C4-2B (cell line): ENCODE results near the gene DNAH2.

Experiments
- ZFX ChIP-seq: fragments of 450-650 bp; IDR thresholded peaks from 2 replicates; pipeline ENCODE4 v1.6.1; 2017
- TF ChIP-seq, protein P1 (sequence below): fragments of 450-650 bp; conservative IDR thresholded peaks from 2 replicates; pipeline ENCODE4 v1.5.1; 2017; ENCODE audit warnings: mild to moderate bottlenecking

DNA sequence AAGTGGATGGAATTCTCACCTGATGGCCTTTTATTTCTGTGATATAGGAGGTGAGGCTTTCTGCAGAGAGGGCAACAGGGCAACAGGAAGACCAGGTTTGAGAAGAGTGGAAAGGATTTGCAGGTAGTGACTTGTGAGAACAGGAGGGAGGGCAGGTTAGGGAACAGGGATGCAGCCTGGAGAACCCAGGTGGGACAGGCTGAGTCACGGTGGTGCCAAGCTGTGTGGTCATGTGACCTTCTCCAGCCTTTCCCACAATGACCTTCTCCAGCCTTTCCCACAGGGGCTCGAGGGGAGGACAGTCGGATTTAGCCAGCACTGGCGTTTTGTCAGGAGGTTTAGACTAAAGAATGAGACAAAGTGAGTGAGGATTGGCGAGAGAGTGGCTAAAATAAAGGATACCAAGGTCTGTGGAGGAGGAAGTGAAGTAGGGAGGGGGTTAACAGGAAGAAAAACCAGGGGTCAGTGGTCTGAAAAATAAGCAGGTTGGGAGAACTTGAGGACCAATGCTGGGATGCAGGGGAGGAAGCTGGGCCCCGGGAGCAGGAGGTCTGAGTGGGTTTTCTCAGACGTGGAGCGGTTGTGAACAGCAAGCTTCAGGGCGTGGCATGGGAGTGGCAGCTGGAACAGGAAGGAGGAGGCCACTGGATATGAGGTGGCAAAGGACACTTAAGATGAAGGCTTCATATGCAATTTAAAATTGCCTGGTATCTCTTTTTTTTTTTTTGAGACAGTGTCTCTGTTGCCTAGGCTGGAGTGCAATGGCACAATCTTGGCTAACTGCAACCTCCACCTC, 37.7 kb downstream of the DNAH2 start:
- TF ChIP-seq, protein P1, sequence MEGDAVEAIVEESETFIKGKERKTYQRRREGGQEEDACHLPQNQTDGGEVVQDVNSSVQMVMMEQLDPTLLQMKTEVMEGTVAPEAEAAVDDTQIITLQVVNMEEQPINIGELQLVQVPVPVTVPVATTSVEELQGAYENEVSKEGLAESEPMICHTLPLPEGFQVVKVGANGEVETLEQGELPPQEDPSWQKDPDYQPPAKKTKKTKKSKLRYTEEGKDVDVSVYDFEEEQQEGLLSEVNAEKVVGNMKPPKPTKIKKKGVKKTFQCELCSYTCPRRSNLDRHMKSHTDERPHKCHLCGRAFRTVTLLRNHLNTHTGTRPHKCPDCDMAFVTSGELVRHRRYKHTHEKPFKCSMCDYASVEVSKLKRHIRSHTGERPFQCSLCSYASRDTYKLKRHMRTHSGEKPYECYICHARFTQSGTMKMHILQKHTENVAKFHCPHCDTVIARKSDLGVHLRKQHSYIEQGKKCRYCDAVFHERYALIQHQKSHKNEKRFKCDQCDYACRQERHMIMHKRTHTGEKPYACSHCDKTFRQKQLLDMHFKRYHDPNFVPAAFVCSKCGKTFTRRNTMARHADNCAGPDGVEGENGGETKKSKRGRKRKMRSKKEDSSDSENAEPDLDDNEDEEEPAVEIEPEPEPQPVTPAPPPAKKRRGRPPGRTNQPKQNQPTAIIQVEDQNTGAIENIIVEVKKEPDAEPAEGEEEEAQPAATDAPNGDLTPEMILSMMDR = no peak
- no peak for TF ChIP-seq ZFX
